Natural killer cell (primary cell): ENCODE results near the gene IFITM5. TPM values are rescaled to one million over a fixed set of nuclear protein-coding genes. Genes with fewer than 3 reads are reported as not detected.
"Not testable (repeated sequence)": the region's sequence is repeated elsewhere in the genome, so short reads cannot be mapped to it uniquely, and the experiment has no call there.

Experiments
- ATAC-seq, 3 donors: fragments of 150-1000 bp in 2 of 3; fragments of 200-7000 bp in 1 of 3; cut with Tn5 transposase; 1 replicate in 1 of 3; 2 replicates in 2 of 3; pipeline ENCODE4 v1.10.0; 2021; ENCODE audit warnings: mild to moderate bottlenecking in 2 of 3, moderate library complexity in 2 of 3
- DNase-seq, 2 donors: peaks; one replicate each; pipeline versions ENCODE4 v3.0.0 to v3.0.0-alpha.2; 2013 to 2021; ENCODE audit warnings: mixed read lengths in 1 of 2
- H3K27ac ChIP-seq: one replicate; pipeline ENCODE4 v1.5.1; 2013; ENCODE audit warnings: mild to moderate bottlenecking, low read length
- H3K27me3 ChIP-seq: one replicate; pipeline ENCODE4 v1.6.1; 2013; ENCODE audit warnings: low read length; ENCODE audit not compliant: control insufficient read depth, insufficient read depth
- H3K36me3 ChIP-seq: one replicate; pipeline ENCODE4 v1.6.1; 2013; ENCODE audit warnings: low read length; ENCODE audit not compliant: control insufficient read depth, insufficient read depth
- H3K4me1 ChIP-seq: one replicate; pipeline ENCODE4 v1.6.1; 2013; ENCODE audit warnings: low read length; ENCODE audit not compliant: control insufficient read depth, insufficient read depth
- H3K4me3 ChIP-seq: one replicate; pipeline ENCODE4 v1.5.1; 2013; ENCODE audit warnings: low read length
- H3K9me3 ChIP-seq: one replicate; pipeline ENCODE4 v1.6.1; 2013; ENCODE audit warnings: low read length; ENCODE audit not compliant: control insufficient read depth, insufficient read depth
- H3K27ac Mint-ChIP-seq, 2 donors: one replicate each; pipeline ENCODE4 v1.8.0; 2022; ENCODE audit warnings: mild to moderate bottlenecking in 2 of 2, mixed read lengths in 2 of 2, moderate library complexity in 1 of 2
- H3K27me3 Mint-ChIP-seq, 2 donors: one replicate each; pipeline ENCODE4 v1.8.0; 2022; ENCODE audit warnings: low read depth in 2 of 2, mixed read lengths in 2 of 2
- H3K36me3 Mint-ChIP-seq: one replicate; pipeline ENCODE4 v1.8.0; 2022; ENCODE audit warnings: mixed read lengths
- H3K4me1 Mint-ChIP-seq, 2 donors: one replicate each; pipeline ENCODE4 v1.8.0; 2022; ENCODE audit warnings: mixed read lengths in 2 of 2
- H3K4me3 Mint-ChIP-seq: one replicate; pipeline ENCODE4 v1.8.0; 2022; ENCODE audit warnings: mild to moderate bottlenecking, moderate library complexity, mixed read lengths
- H3K9me3 Mint-ChIP-seq, 2 donors: one replicate each; pipeline ENCODE4 v1.8.0; 2022; ENCODE audit warnings: mixed read lengths in 2 of 2
- CTCF ChIP-seq: fragments of 200-600 bp; IDR thresholded peaks from one replicate; pipeline ENCODE4 v1.8.0; 2022; ENCODE audit warnings: antibody characterized with exemption
- WGBS: methylation state at CpG from one replicate; pipeline ENCODE4 v1.1.7; 2013; ENCODE audit warnings: missing lambda C conversion rate; ENCODE audit not compliant: insufficient coverage; 5-methylcytosine and 5-hydroxymethylcytosine counted together
- intact Hi-C: fragments of 100-400 bp; cut with micrococcal nuclease; formaldehyde crosslinking; loops from one replicate; pipeline ENCODE4 v1.14.2; 2022
- total RNA-seq, 4 donors: library from RNA; stranded (reverse); fragments of 120-200 nt in 1 of 4; gene quantifications; one replicate each; pipeline versions ENCODE4 v1.2.3 to v1.2.4, GENCODE V29; 2013 to 2022

IFITM5 gene
- total RNA-seq, 3 donors from 2014 or later (not counting 1 experiment from before 2014, with no cell fraction given) = not detected

GRCh38 chr11:326842-327580 is 27.7 kb upstream of the IFITM5 start:
- Histone ChIP-seq H3K36me3 (no peaks in the 10 kb centered on the region), H3K27me3 (no peaks in the 10 kb centered on the region), H3K4me1 (peaks cover 73% of the 10 kb centered on the region), H3K4me3 (peak overlapping the region; percentile 6), H3K9me3 (no peaks in the 10 kb centered on the region), H3K27ac (peak overlapping the region; percentile 89)
- Mint-ChIP-seq H3K27ac (peak overlapping the region; percentile 78 to 94), H3K27me3 (no peaks in the 10 kb centered on the region), H3K4me1 (peaks cover 57 to 69% of the 10 kb centered on the region in 2 donors), H3K4me3 (peak overlapping the region; percentile 67), H3K9me3 (no peaks in the 10 kb centered on the region), H3K36me3 (no peaks in the 10 kb centered on the region)
- intact Hi-C loops = loop anchor here (2.0 kb wide), 1 partner anchor 14 kb away; no protein-coding TSS in a partner anchor
- WGBS = 7% methylated on average over 19 of the region's 19 CpGs
- ATAC-seq = peak; percentile 51 to 75 (median 56)
- peak in 1 of 2 donors; percentile 89 for DNase-seq
- TF ChIP-seq CTCF = no peak

GRCh38 chr11:326592-326841 is 27.2 kb upstream of the IFITM5 start:
- no peaks in the 10 kb centered on the region for H3K36me3 Mint-ChIP-seq
- peaks cover 52 to 64% of the 10 kb centered on the region in 2 donors for H3K4me1 Mint-ChIP-seq
- no peaks in the 10 kb centered on the region for H3K27me3 Mint-ChIP-seq
- H3K9me3 Mint-ChIP-seq = no peaks in the 10 kb centered on the region
- no peak for TF ChIP-seq CTCF
- Histone ChIP-seq H3K4me1 (peaks cover 68% of the 10 kb centered on the region), H3K36me3 (no peaks in the 10 kb centered on the region), H3K27ac (peak overlapping the region; percentile 89), H3K4me3 (peak overlapping the region; percentile 6), H3K9me3 (no peaks in the 10 kb centered on the region), H3K27me3 (no peaks in the 10 kb centered on the region)
- intact Hi-C loops = loop anchor here (2.0 kb wide), 1 partner anchor 14 kb away; no protein-coding TSS in a partner anchor
- 42% methylated on average over 6 of the region's 6 CpGs for WGBS
- ATAC-seq (peak in 1 of 3 donors; percentile 1), DNase-seq (no peak)
- peak overlapping the region; percentile 78 to 94 for H3K27ac Mint-ChIP-seq
- H3K4me3 Mint-ChIP-seq = peak overlapping the region; percentile 59

GRCh38 chr11:325796-326591 is 26.7 kb upstream of the IFITM5 start:
- Mint-ChIP-seq H3K27me3 (no peaks in the 10 kb centered on the region), H3K4me3 (peak overlapping the region; percentile 59), H3K4me1 (peaks cover 48 to 61% of the 10 kb centered on the region in 2 donors), H3K27ac (peak overlapping the region; percentile 78 to 94), H3K9me3 (no peaks in the 10 kb centered on the region), H3K36me3 (no peaks in the 10 kb centered on the region)
- peaks cover 64% of the 10 kb centered on the region for H3K4me1 ChIP-seq
- H3K9me3 ChIP-seq = no peaks in the 10 kb centered on the region
- 85% methylated on average over 30 of the region's 30 CpGs for WGBS
- no peaks in the 10 kb centered on the region for H3K27me3 ChIP-seq
- intact Hi-C loops = loop anchor here (2.0 kb wide), 1 partner anchor 13 kb away; no protein-coding TSS in a partner anchor
- H3K4me3 ChIP-seq = no peak overlapping the region
- DNase-seq (peak in 1 of 2 donors; percentile 31), ATAC-seq (no peak)
- peak overlapping the region; percentile 89 for H3K27ac ChIP-seq
- no peak for TF ChIP-seq CTCF
- no peaks in the 10 kb centered on the region for H3K36me3 ChIP-seq

- ATAC-seq, H3K27me3 ChIP-seq, H3K36me3 ChIP-seq, H3K4me3 ChIP-seq, H3K9me3 ChIP-seq, intact Hi-C loops, H3K9me3 Mint-ChIP-seq, H3K4me3 Mint-ChIP-seq, H3K27me3 Mint-ChIP-seq, H3K27ac ChIP-seq, DNase-seq, H3K36me3 Mint-ChIP-seq: not testable (repeated sequence)
- peaks cover 47 to 61% of the 10 kb centered on the region in 2 donors for H3K4me1 Mint-ChIP-seq
- WGBS = 79% methylated on average over 20 of the region's 34 CpGs
- H3K27ac Mint-ChIP-seq = peak overlapping the region; percentile 19 to 55
- H3K4me1 ChIP-seq = peaks cover 64% of the 10 kb centered on the region
Measured at GRCh38 chr11:324593-325517, 25.5 kb upstream of the IFITM5 start.
